NCI-H2227 (cell line): ENCODE measurements around the gene IL1RAPL1.

Source experiments
- DNase-seq: peaks from one replicate; lab custom pipeline; 2025; ENCODE audit not compliant: unreplicated experiment; lab: John Stamatoyannopoulos, UW

The IL1RAPL1 gene

GRCh38 chrX:28626515-28626914, 39.3 kb downstream of the IL1RAPL1 start:
- no peak for DNase-seq

DNA sequence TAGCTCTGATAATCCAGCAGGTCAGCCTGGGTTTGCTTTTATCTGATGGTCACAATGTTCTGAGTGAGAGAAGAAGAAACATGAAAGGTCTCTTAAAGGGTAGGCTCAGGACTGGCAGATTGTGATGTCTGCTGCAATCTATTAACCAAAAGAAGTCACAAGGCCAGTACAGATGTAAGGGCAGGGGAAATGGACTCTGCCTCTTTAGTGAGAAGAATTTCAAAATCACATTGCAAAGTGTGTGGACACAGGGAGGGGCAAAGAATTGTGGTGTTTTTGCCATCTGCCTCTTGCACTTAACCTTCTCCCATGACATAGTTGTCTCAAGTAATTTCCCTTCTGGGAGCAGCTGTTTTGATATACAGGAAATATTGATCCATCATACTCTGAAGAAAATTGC, 40.9 kb downstream of the IL1RAPL1 start:
- DNase-seq: peak; percentile 33

- DNase-seq: no peak
Observed at GRCh38 chrX:28638775-28639174, 51.5 kb downstream of the IL1RAPL1 start.

DNA sequence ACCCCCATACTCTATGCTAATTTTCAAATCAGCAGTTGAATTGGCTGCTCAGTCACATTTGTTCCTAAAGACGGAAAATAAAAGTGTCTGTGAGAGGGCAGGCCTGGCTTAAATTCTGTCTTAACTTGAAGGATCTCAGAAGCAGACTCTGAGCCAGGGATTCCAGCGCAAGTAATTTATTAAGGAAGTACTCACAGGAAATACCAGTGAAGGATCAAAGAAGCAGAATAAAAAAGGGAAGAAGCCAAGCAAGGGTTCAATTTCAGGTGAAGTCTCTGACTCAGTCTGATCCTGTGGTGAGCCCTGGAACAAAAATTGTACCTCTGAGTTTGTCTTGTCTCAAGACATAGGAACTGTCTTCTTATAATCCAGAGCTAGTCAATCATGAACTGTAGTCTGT, 52.2 kb downstream of the IL1RAPL1 start:
- DNase-seq: no peak

GRCh38 chrX:28649541-28649940, 62.3 kb downstream of the IL1RAPL1 start:
- no peak for DNase-seq

GRCh38 chrX:28651186-28651585, 63.9 kb downstream of the IL1RAPL1 start:
- no peak for DNase-seq

- DNase-seq: no peak
Observed at GRCh38 chrX:28659269-28659668, 72.0 kb downstream of the IL1RAPL1 start.

- no peak for DNase-seq
Observed at GRCh38 chrX:28665778-28666177, 78.5 kb downstream of the IL1RAPL1 start.

DNA sequence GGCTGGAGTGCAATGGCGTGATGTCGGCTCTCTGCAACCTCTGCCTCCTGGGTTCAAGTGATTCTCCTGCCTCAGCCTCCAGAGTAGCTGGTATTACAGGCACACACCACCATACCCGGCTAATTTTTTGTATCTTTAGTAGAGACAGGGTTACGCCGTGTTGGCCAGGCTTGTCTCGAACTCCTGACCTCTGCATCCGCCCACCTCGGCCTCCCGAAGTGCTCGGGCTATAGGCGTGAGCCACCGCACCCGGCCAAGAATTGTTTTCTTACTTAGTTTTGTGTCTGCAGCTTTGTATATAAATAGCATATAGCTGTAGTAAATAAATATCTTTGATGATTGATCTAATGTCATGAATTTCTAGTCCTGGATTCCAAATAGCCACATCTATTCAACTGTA, 81.1 kb downstream of the IL1RAPL1 start:
- DNase-seq: no peak

DNA sequence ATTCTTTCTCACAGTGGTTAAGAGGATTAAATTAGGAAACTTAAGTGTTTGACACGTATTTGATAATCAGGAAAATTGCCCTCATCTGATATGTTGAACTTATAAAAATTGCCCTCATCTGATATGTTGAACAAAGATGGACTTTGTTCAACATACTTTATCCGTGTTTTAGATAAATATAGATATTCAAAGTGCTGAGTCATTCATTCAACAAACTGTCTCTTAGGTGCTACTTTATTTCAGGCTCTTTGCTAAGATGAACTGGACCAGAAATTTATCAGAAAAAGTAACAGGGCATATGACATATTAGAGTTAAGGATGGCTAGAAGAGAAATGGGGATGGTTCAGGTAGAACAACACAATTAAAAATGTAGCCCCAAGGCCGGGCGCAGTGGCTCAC, 81.7 kb downstream of the IL1RAPL1 start:
- no peak for DNase-seq

- DNase-seq: no peak
Observed at GRCh38 chrX:28670074-28670473, 82.8 kb downstream of the IL1RAPL1 start.

- DNase-seq: no peak
Observed at GRCh38 chrX:28675173-28675572, 87.9 kb downstream of the IL1RAPL1 start.

- no peak for DNase-seq
Observed at GRCh38 chrX:28693101-28693500, 105.9 kb downstream of the IL1RAPL1 start.

DNA sequence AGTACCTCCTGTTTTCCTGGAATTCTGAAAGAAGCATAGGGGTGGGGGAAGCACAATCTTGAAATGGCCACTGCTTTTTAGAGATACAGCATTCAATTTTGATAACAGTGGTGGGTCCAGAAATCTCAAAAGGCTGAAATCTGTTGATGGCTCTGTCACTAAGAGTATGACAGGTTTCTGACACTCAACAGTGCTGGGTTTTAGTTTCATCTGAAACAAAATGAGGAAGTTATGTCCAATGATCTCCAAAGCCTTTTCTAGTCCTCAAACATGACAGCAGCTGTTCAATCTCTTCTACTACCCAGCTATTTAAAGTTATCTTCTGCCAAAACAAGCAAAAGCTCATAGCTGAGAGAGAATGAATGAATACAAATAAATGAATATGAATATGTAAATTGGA, 110.5 kb downstream of the IL1RAPL1 start:
- DNase-seq: no peak

GRCh38 chrX:28701222-28701621, 114.0 kb downstream of the IL1RAPL1 start:
- DNase-seq: no peak

DNA sequence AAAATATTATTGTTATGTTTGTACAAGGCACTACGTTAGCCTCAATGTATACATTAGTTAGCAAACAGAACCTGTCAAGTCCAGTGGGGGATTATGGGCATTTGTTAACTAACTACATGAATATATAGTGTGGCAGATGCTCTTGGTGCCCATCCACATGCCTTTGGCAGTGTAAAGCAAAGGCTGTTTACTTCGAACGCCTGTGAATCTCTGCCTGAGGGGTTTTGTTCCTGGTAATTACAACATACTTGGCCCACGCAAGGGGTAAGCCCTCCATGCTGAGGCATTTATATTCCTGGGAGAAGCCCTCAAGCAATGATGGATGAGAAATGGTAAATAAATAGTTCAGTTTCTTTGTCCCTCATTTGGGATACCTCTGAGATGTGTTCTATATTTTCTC, 119.7 kb downstream of the IL1RAPL1 start:
- DNase-seq: no peak

- no peak for DNase-seq
Observed at GRCh38 chrX:28709421-28709820, 122.2 kb downstream of the IL1RAPL1 start.

DNA sequence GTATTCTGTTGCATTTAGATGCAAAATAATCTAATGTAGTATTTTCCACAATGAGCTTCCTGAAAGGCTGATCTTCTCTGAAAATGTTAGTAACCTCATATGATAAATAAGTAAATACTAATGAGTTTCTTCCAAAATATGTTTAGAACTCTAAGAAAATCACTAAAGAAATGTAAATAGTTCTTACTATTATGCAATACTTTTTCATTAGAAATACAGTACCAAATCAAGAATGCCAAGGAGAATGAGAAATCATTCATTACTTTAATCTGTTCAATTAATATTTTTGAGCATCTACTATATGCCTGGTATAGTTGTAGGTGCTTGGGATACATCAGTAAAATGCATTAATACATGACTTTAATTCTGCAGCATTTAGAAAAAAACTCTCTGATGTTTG, 130.6 kb downstream of the IL1RAPL1 start:
- no peak for DNase-seq

DNA sequence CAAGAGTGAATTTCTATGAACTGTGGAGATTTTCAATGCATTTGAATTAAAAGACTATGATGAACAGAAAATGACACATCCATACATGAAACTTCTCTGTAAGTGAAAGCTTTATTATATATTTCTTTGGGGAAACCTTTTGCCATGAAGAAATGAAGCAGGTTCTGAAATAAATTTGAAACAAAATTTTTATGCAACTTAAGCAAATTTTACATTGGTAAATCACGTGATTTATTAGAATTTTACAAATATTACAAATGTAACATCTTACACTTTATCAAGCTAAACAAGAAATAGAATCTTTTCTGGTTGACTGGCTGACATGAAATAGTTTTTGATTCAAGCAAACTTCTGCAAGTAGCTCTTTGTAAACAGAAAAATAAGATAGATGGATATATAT, 131.2 kb downstream of the IL1RAPL1 start:
- DNase-seq: no peak

DNA sequence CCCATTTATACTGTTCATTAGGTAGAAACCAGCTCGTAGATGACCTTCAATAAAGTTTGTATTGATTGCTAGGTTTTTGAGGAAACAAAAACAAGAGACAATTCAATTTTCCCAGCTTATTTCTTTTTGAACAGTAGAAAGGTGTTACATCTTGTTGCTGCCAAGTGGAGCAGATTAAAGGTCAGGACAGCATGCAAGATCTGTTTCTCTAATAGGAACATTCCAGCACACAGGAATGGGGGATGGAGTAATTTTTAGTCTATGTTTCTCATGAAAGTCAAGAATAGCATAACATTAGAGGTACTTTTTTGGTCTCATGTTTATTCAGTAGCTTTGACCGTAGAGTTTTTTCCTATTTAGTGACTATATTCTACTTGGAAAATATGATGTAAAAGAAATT, 132.4 kb downstream of the IL1RAPL1 start:
- DNase-seq: no peak

DNA sequence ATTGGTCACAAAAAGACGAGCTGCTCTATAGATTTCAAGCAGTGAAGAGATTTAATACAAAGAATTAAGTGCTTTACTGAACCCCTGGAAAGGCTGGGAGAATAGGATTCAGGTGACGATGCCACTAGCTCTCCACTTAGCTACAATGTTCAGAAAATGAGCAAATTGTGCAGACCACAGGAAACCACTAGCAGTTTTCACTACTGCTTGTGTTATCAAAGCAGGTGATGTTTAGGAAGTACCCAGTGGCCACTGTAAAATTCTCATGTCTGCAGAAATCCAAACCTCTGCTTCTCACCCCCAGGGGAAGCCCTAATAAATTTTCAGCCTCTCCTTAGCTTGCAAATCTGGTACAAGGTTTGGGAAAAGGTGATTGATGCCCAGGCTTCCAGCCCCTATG, 165.1 kb downstream of the IL1RAPL1 start:
- DNase-seq: no peak

- DNase-seq: no peak
Observed at GRCh38 chrX:28756175-28756574, 168.9 kb downstream of the IL1RAPL1 start.

DNA sequence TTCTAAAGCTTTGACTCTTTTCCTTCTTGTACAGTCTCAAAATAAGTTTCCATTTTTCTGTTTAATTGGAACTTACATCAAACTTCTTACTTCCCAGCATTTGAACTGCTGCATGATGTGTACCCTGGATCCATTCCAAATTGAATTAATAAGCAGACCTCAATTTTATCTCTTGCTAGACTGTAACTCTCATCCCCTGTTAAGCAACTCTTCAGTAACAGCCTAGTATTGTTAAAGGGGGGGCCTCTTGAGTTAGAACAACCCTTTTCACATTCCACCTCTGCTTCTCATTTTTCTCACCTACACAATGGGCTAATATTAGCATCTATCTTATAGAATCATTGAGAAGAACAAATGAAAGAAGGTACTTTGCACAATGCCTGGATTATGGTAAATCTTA, 169.4 kb downstream of the IL1RAPL1 start:
- DNase-seq: no peak

DNA sequence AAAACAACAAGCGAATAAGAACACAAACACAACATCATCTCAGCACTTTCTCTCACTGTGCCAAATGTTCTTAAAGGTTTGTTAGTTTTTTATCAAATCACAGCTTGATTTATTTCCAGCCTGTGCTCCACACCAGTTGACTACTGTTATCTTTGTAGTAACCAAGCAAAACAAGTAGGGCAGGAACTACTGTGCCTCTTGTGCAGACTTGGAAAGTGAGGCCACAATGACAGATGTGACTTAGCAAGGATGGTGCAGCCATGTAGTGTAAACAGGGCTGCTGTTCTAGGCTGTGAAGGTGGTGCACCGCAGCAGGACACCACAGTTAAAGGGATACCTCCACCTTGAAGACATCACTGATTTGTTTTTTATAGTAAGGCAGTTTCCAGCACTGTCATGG, 170.0 kb downstream of the IL1RAPL1 start:
- no peak for DNase-seq
